ENCODE data around the gene MARF1. TPM values are rescaled to one million over a fixed set of nuclear protein-coding genes. Genes with fewer than 3 reads are reported as not detected.
"Not testable (repeated sequence)": the region's sequence is repeated elsewhere in the genome, so short reads cannot be mapped to it uniquely, and the experiment has no call there.

MARF1 gene
- total RNA-seq, 2 donors from 2014 or later: 54.5 to 85.9 TPM

DNA sequence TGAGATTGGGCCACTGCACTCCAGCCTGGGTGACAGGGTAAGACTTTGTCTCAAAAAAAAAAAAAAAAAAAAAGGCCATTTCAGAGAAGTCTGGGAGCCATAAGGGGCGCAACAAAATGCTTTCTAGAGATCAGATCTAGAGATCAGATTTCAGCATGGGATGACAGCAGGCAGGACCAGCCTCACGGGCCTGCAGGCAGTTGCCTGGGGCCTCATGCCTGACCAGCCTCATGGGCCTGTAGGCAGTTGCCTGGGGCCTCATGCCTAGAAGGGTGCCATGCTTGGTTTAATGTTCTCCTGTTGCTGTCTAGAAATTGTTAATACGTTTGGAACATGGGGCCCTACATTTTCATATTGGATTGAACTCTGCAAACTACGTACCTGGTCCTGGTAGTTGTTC lies 59.4 kb downstream of the MARF1 start:
- ATAC-seq: no peak
- no peak for DNase-seq
- intact Hi-C loops (cut with DNase I, micrococcal nuclease): no loop called here

- no peak for DNase-seq
- intact Hi-C loops (cut with DNase I, micrococcal nuclease): no loop called here
- ATAC-seq: no peak
Measured at GRCh38 chr16:15581127-15581815, 61.7 kb downstream of the MARF1 start.

DNA sequence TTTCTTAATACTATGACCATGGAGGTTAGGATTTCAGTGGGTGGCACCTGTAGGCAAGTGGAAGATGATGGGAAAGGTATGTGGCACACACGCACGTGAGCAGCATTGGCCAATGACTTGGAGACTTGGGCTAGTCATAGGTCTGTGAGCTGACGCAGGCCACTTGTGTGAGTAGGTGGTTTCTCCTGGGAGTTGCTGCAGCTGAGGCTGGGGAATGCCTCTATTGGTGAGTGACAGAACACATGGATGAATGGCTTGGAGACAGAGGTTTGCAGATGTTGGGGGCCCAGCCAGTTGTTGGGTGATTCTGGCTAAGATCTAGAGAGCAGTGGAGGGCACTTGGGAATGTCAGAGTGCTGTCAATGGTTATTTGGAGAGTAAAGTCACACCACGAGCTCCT lies 64.1 kb downstream of the MARF1 start:
- ATAC-seq (no peak), DNase-seq (no peak)
- intact Hi-C loops (cut with DNase I, micrococcal nuclease): no loop called here

DNA sequence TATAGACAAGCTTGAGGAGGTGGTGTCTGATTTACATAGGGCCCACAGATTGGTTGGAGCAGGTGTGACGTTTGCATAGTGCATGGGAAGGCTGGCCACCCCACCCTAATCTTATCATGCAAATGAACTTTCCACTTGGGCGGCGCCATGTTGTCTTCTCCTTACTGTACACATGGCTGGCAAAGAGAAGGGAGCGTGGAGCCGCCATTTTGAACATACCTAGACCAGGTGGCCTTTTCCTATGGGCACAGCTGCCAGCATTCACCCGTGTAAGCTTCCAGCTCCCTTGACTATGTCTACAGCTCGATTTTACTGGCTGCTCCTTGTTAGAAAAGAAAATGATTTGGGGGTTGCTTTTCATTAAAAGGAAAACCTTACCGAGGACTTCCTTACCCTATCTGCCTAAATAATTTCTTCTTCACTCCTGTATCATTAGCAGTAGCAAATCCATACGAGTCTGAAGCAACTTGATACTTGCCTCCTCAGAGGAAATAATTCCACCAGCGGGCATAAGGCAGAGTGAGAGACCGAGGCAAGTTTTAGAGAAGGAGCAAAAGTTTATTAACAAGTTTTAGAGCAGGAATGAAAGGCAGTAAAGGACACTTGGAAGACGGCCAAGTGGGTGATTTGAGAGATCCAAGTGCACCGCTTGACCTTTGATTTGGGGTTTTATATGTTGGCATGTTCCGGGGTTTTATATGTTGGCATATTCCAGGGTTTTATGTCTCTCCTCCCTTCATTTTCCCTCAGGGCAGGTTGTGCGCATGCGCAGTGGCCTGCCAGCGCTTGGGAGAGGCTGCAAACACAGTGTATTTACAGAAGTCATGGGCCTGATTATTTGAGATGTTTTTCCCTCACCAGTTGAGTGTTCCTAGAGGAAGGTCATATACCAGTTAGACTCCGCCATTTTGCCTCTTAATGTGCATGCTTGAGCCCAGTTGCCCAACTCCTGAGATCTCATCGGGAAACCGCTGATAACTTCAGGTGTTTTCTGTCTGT lies 65.7 kb downstream of the MARF1 start:
- DNase-seq: peak; percentile 90 to 95
- peak; percentile 82 for ATAC-seq

DNA sequence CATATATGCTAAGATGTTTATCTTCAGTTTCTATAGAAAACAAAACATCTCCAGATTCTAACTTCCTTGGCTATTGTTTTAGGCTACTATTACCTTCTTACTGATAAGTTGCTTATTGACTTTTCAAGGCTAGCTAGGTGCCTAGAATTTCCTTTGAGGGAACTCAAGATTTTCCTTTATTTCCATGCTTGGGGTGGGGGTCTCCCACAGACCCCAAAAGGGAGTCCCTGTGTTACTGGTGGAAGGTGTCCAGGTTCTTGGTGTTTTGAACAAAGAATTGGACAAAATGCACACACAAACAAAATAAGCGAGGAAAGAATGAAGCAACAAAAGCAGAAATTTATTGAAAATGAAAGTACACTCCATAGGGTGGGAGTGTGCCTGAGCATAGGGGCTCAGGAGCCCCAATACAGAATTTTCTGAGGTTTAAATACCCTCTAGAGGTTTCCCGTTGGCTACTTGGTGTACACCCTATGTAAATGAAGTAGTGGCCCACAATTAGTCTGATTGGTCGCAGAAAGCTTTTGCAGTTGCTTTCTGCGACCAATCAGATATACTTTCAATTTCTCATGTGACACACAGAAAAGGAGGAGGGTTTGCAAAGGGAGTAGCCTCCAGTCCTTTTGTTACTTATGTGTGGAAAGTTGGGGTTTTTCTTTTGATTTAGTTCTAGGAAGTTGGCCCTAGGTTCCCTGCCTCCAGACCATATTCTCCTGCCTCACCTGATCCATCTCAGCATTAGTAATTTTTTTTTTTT lies 67.5 kb downstream of the MARF1 start:
- ATAC-seq: no peak
- intact Hi-C loops (cut with DNase I, micrococcal nuclease): no loop called here

More for the DNA sequence above, 65.7 kb downstream of the MARF1 start:
- intact Hi-C loops (cut with DNase I, micrococcal nuclease): no loop called here

GRCh38 chr16:15574614-15574948 lies 68.4 kb downstream of the MARF1 start:
- DNase-seq (no peak), ATAC-seq (no peak)
- intact Hi-C loops (cut with DNase I, micrococcal nuclease): no loop called here

More for the DNA sequence above, 67.5 kb downstream of the MARF1 start:
- DNase-seq: no peak

GRCh38 chr16:15573896-15574613 lies 68.9 kb downstream of the MARF1 start:
- DNase-seq; intact Hi-C loops (cut with DNase I, micrococcal nuclease); ATAC-seq: not testable (repeated sequence)

DNA sequence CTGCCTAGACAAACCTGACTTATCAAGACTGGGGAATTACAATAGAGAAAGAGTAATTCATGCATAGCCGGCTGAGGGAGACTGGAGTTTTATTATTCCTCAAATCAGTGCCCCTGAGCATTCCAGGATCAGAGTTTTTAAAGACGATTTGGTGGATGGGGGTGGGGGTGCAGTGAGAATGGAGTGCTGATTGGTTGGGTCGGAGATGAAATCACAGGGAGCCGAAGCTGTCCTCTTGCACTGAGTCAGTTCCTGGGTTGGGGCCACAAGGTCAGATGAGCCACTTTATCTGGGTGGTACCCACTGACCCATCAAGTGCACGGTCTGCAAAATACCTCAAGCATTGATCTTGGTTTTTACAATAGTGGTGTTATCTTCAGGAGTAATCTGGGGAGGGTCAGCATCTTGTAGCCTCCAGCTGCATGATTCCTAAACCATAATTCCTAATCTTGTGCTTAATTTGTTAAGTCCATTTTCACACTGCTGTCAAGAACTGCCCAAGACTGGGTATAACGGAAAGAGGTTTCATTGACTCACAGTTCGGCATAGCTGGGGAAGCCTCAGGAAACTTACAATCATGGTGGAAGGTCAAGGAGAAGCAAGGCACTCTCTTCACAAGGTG lies 69.6 kb downstream of the MARF1 start:
- ATAC-seq: no peak
- DNase-seq: no peak
- intact Hi-C loops (cut with DNase I, micrococcal nuclease): no loop called here

DNA sequence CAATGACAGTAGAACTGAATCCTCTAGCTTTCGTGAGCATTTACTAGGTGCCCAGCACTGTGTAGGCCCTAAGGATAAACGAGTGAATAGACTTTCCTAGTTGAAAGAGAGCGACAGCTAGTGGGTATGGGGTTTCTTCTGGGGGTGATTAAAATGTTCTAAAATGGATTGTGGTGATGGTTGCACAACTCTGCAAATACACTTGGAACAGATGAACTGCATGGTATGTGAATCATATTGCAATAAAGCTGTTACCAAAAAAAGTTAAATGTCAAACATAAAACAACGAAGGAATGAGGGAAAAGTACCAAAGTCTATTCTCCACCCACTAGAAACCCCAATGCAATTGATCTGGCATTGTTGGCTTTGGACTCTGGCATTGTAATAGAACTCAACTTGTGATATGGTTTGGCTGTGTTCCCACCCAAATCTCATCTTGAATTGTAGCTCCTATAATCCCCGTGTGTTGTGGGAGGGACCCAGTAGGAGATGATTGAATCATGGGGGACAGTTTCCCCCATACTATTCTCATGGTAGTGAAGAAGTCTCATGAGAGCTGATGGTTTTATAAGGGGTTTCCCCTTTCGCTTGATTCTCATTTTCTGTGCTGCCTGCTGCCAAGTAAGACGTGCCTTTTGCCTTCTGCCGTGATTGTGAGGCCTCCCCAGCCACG lies 70.5 kb downstream of the MARF1 start:
- intact Hi-C loops (cut with DNase I, micrococcal nuclease): no loop called here
- DNase-seq: peak in 1 of 2 donors; percentile 18
- ATAC-seq: peak; percentile 44

DNA sequence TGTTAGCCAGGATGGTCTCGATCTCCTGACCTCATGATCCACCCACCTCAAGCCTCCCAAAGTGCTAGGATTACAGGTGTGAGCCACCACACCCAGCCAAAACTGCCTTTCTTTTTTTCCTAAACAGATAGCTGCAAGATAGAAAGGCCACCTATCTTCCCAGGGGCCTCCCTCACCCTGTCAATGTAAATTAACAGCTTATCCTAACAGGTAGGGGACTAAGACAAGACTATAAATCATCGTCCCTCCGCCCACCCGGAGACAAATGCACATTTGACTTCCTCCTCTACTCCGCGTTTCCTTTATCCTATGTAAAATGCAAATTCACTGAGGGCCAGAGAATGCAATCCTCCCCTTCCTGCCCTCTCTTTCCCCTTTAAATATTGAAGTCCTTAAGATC lies 71.4 kb downstream of the MARF1 start:
- ATAC-seq (peak; percentile 45), DNase-seq (peak in 1 of 2 donors; percentile 21)
- intact Hi-C loops (cut with DNase I, micrococcal nuclease): no loop called here

DNA sequence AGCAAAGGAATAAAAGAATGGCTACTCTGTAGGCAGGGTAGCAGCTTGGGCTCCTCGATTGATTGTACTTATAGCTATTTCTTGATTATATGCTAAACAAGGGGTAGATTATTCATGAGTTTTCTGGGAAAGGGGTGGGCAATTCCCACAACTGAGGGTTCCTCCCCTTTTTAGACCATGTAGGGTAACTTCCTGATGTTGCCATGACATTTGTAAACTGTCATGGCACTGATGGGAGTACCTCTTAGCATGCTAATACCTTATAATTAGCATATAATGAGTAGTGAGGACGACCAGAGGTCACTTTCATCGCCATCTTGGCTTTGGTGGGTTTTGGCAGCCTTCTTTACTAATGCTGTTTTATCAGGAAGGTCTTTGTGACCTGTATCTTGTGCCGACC lies 72.3 kb downstream of the MARF1 start:
- intact Hi-C loops (cut with DNase I, micrococcal nuclease); DNase-seq; ATAC-seq: not testable (repeated sequence)

DNA sequence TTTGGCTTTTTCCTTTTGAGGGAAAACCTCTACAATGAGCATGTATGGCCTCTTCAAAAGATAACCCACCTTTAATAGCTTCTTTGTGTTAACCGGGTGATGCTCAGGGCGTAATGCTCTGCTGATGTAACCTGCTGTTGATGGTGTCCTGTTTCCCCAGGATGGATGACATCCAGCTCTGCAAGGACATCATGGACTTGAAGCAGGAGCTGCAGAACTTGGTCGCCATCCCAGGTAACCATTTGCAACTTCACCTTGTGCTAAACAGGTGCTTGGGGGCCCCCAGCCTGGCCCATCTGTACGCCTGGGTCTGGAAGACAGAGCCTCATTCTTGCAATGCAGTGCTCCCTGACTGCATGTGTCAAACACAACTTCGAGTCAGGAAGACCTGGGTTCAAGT lies 75.1 kb downstream of the MARF1 start:
- ATAC-seq (no peak), DNase-seq (no peak)
- intact Hi-C loops (cut with DNase I, micrococcal nuclease): no loop called here

- DNase-seq (no peak), ATAC-seq (no peak)
- intact Hi-C loops (cut with DNase I, micrococcal nuclease): no loop called here
Measured at GRCh38 chr16:15566095-15566494, 76.9 kb downstream of the MARF1 start.

DNA sequence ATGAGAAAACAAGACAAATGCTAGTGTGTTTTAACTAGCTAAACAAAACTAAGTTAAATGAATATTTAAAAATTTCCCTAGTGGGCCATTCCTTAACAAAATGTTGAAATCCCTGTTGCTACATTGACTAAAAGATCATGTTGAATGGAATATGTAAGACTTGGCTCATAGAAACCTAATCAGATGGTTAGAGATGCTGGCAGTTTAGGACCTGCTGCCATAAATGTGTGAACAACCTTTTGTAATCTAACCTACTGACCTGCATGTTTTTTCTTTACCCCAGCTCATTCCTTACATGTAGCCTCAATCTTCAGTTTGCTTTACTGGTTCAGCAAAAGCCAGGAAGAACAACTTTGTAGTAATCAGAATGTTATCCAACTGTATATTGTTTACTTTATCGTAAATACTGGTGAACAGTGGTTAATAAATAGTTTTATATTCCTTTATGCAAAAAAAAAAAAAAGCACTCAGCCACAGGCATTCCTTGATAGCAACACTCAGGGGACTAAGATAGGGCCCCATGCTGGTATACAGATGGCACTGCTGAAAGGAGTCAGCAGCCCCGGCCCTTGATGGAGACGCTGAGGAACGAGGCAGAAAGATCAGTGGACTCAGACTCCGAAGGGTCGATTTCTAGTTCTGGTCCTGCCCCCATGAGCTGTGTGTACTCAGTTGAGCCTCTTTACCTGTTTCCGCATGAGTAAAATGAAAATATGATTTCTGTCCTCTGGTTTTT lies 78.2 kb downstream of the MARF1 start:
- DNase-seq (no peak), ATAC-seq (no peak)
- intact Hi-C loops (cut with DNase I, micrococcal nuclease): no loop called here

DNA sequence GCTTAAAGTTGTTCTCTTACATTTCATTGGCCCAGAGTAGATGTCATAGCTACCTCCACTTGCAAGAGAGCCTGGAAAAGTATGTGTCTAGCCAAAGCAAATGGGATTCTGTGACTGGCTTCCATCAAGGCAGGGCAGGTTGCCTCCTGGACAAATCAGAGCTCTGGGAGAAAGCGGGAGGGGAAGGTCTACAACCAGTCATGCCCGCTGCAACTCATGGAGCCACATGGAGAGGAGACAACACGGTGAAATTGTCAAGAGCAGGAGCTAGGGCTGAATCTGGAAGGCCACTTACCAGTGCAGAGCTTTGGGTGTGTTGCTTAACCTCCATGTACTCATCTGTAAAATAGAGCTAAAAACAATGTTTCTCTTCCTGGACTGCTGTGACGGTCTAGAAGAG lies 83.8 kb downstream of the MARF1 start:
- intact Hi-C loops (cut with DNase I, micrococcal nuclease): no loop called here
- ATAC-seq (no peak), DNase-seq (no peak)

DNA sequence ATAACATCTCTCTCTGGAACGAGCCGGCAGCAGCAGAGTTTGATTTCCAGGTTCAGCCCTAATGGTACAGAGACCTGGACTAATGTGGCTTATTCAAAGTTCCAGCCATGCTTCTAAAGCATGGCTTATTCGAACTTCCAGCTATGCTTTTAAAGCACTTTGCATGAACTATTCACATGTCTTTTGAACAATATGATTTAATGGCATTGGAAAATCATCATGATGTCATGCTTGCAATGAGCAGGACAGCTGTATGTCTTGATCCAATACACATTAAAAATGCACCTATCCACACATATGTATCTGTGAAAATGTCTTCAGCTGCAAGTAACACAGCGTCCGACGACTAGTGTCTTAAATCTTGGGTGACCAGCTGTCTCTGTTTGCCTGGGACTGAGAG lies 85.7 kb downstream of the MARF1 start:
- DNase-seq: no peak
- intact Hi-C loops (cut with DNase I, micrococcal nuclease): no loop called here
- no peak for ATAC-seq

DNA sequence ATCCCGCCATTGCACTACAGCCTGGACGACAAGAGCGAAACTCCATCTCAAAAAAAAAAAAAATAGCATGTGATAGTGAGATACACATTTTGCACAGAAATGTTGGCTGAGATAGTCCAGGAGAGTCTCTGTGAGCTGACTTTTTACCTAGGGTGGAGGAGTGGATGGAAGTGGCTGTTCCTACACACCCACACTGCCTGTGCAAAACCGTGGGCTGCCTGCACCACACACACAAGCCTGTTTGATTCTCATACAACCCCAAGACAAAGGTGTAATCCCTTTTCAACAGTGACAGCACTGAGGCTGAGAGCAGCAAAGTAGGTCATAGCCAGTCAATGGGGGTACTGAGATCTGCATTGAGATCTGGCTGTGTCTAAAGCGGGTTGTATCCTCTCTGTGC lies 86.8 kb downstream of the MARF1 start:
- ATAC-seq: no peak
- intact Hi-C loops (cut with DNase I, micrococcal nuclease): no loop called here
- no peak for DNase-seq

Measured in left colon (tissue), 2 donors.